Activated CD4-positive, alpha-beta memory T cell treated with anti-CD3 and anti-CD28 coated beads for 36 hours (primary cell): ENCODE measurements around the gene ADAT3. TPM values are rescaled to one million over a fixed set of nuclear protein-coding genes. Genes with fewer than 3 reads are reported as not detected.

Experiments used
- CTCF ChIA-PET: fragments of 350-600 bp; sonication (Branson Sonifier 250); formaldehyde crosslinking; loops from one replicate; lab custom pipeline; 2021; ENCODE audit warnings: antibody characterized with exemption, inconsistent platforms; lab: Charles Lee
- POLR2A ChIA-PET: fragments of 350-600 bp; sonication (Branson Sonifier 250); formaldehyde crosslinking; loops from one replicate; lab custom pipeline; 2021; ENCODE audit warnings: antibody characterized with exemption; lab: Charles Lee
- DNase-seq: peaks from one replicate; pipeline ENCODE4 v3.0.0-alpha.2; 2020
- H3K27ac Mint-ChIP-seq: one replicate; pipeline ENCODE4 v1.8.0; 2021; ENCODE audit warnings: mixed read lengths
- H3K27me3 Mint-ChIP-seq: one replicate; pipeline ENCODE4 v1.8.0; 2021; ENCODE audit warnings: mixed read lengths
- H3K36me3 Mint-ChIP-seq: one replicate; pipeline ENCODE4 v1.8.0; 2021; ENCODE audit warnings: mixed read lengths
- H3K4me1 Mint-ChIP-seq: one replicate; pipeline ENCODE4 v1.8.0; 2021; ENCODE audit warnings: low read depth, mixed read lengths
- H3K4me3 Mint-ChIP-seq: one replicate; pipeline ENCODE4 v1.8.0; 2021; ENCODE audit warnings: mild to moderate bottlenecking, mixed read lengths
- H3K9me3 Mint-ChIP-seq: one replicate; pipeline ENCODE4 v1.8.0; 2021; ENCODE audit warnings: mixed read lengths
- intact Hi-C: fragments of 100-400 bp; cut with micrococcal nuclease; formaldehyde crosslinking; loops from one replicate; pipeline ENCODE4 v1.15.1; 2023
- total RNA-seq, 2 experiments: library from RNA; stranded (reverse); gene quantifications; one replicate each; pipeline ENCODE4 v1.2.3, GENCODE V29; 2021

Gene ADAT3
- total RNA-seq, result 1 to 10 TPM; 5.7 to 5.8 TPM

GRCh38 chr19:1905110-1905862 lies at the start of gene ADAT3, which contains the start of gene SCAMP4:
TSS of gene ADAT3 (plus strand) at chr19:1905399. CDS start at chr19:1912048, 6,649 bp downstream.
TSS of gene SCAMP4 (plus strand) at chr19:1905399. CDS start at chr19:1915020, 9,621 bp downstream.
- Mint-ChIP-seq H3K36me3 (peaks cover 2% of the 10 kb centered on the region), H3K4me3 (peak within 1 kb of the TSS; percentile 87), H3K9me3 (no peaks in the 10 kb centered on the region), H3K27ac (peak within 1 kb of the TSS; percentile 86), H3K27me3 (no peaks in the 10 kb centered on the region), H3K4me1 (peaks cover 36% of the 10 kb centered on the region)
- ChIA-PET CTCF (interaction anchor here (0.6 to 1.4 kb wide), 9 partner anchors 8 to 1616 kb away, joined by 3 to 5 read pairs (median 3); no protein-coding TSS in a partner anchor), POLR2A (interaction anchor here (0.5 to 1.6 kb wide), 6 partner anchors 21 to 515 kb away, joined by 3 to 4 read pairs (median 3); partner anchors contain the start of gene ABHD17A)
- intact Hi-C loops, result loop anchor here (1.0 kb wide), 3 partner anchors 20 to 41 kb away; partner anchors contain the start of gene ABHD17A
- DNase-seq, result peak; percentile 99

GRCh38 chr19:1855828-1856255 lies 49.4 kb upstream of the ADAT3 start:
- Mint-ChIP-seq H3K9me3 (no peaks in the 10 kb centered on the region), H3K27ac (peak overlapping the region; percentile 91), H3K27me3 (no peaks in the 10 kb centered on the region), H3K4me3 (peak overlapping the region; percentile 80), H3K36me3 (peaks cover 4% of the 10 kb centered on the region), H3K4me1 (peaks cover 52% of the 10 kb centered on the region)
- intact Hi-C loops, result no loop called here
- peak; percentile 71 for DNase-seq
- POLR2A ChIA-PET, result interaction anchor here (0.6 to 1.7 kb wide), 2 partner anchors 47 to 263 kb away, joined by 3 read pairs; partner anchors contain the start of gene MBD3
- CTCF ChIA-PET, result interaction anchor here (1.5 to 3.3 kb wide), 4 partner anchors 9 to 30 kb away, joined by 6 to 14 read pairs (median 9); no protein-coding TSS in a partner anchor

GRCh38 chr19:1856345-1856697 lies 48.9 kb upstream of the ADAT3 start:
- CTCF ChIA-PET, result interaction anchor here (2.2 to 3.3 kb wide), 4 partner anchors 9 to 30 kb away, joined by 9 to 14 read pairs (median 11); no protein-coding TSS in a partner anchor
- intact Hi-C loops, result no loop called here
- peak; percentile 22 for DNase-seq
- Mint-ChIP-seq H3K4me3 (peak overlapping the region; percentile 80), H3K9me3 (no peaks in the 10 kb centered on the region), H3K27ac (peak overlapping the region; percentile 91), H3K27me3 (no peaks in the 10 kb centered on the region), H3K36me3 (peaks cover 4% of the 10 kb centered on the region), H3K4me1 (peaks cover 54% of the 10 kb centered on the region)
- POLR2A ChIA-PET, result interaction anchor here (0.6 to 1.7 kb wide), 3 partner anchors 28 to 264 kb away, joined by 3 read pairs; partner anchors contain the start of gene MBD3

GRCh38 chr19:1856698-1857603 lies 48.2 kb upstream of the ADAT3 start:
- POLR2A ChIA-PET, result interaction anchor here (1.3 to 2.1 kb wide), 3 partner anchors 19 to 46 kb away, joined by 3 to 8 read pairs (median 3); no protein-coding TSS in a partner anchor
- Mint-ChIP-seq H3K9me3 (no peaks in the 10 kb centered on the region), H3K4me1 (peaks cover 58% of the 10 kb centered on the region), H3K4me3 (peak overlapping the region; percentile 80), H3K27ac (peak overlapping the region; percentile 91), H3K27me3 (no peaks in the 10 kb centered on the region), H3K36me3 (peaks cover 4% of the 10 kb centered on the region)
- peak; percentile 79 for DNase-seq
- CTCF ChIA-PET, result interaction anchor here (1.4 to 3.3 kb wide), 4 partner anchors 18 to 41 kb away, joined by 5 to 13 read pairs (median 9); no protein-coding TSS in a partner anchor
- intact Hi-C loops, result no loop called here

GRCh38 chr19:1857648-1858326 lies 47.4 kb upstream of the ADAT3 start:
- peak overlapping the region; percentile 78 for H3K27ac Mint-ChIP-seq
- H3K9me3 Mint-ChIP-seq, result no peaks in the 10 kb centered on the region
- intact Hi-C loops, result no loop called here
- H3K4me3 Mint-ChIP-seq, result peak overlapping the region; percentile 67
- H3K4me1 Mint-ChIP-seq, result peaks cover 51% of the 10 kb centered on the region
- no peak for DNase-seq
- peaks cover 4% of the 10 kb centered on the region for H3K36me3 Mint-ChIP-seq
- no peaks in the 10 kb centered on the region for H3K27me3 Mint-ChIP-seq
- POLR2A ChIA-PET, result interaction anchor here (0.6 to 2.1 kb wide), 3 partner anchors 19 to 1175 kb away, joined by 3 to 8 read pairs (median 3); no protein-coding TSS in a partner anchor
- CTCF ChIA-PET, result interaction anchor here (1.4 to 3.3 kb wide), 4 partner anchors 8 to 40 kb away, joined by 5 to 13 read pairs (median 8); no protein-coding TSS in a partner anchor

- Mint-ChIP-seq H3K36me3 (no peaks in the 10 kb centered on the region), H3K27ac (peak overlapping the region; percentile 65), H3K4me3 (no peak overlapping the region), H3K9me3 (no peaks in the 10 kb centered on the region), H3K4me1 (peaks cover 45% of the 10 kb centered on the region), H3K27me3 (no peaks in the 10 kb centered on the region)
- no peak for DNase-seq
- ChIA-PET POLR2A (interaction anchor here (2.1 kb wide), 1 partner anchor 18 kb away, joined by 8 read pairs; no protein-coding TSS in a partner anchor), CTCF (interaction anchor here (1.7 to 3.3 kb wide), 3 partner anchors 9 to 32 kb away, joined by 6 to 13 read pairs (median 9); no protein-coding TSS in a partner anchor)
- intact Hi-C loops, result no loop called here
These were observed 46.7 kb upstream of the ADAT3 start for GRCh38 chr19:1858412-1859081.

- peaks cover 43% of the 10 kb centered on the region for H3K4me1 Mint-ChIP-seq
- H3K4me3 Mint-ChIP-seq, result peak overlapping the region; percentile 27
- H3K27me3 Mint-ChIP-seq, result no peaks in the 10 kb centered on the region
- no peaks in the 10 kb centered on the region for H3K36me3 Mint-ChIP-seq
- intact Hi-C loops, result no loop called here
- no peak for DNase-seq
- H3K27ac Mint-ChIP-seq, result peak overlapping the region; percentile 64
- CTCF ChIA-PET, result interaction anchor here (1.7 to 3.3 kb wide), 3 partner anchors 10 to 33 kb away, joined by 6 to 13 read pairs (median 9); no protein-coding TSS in a partner anchor
- no peaks in the 10 kb centered on the region for H3K9me3 Mint-ChIP-seq
- POLR2A ChIA-PET, result no interaction called here
These were observed 45.8 kb upstream of the ADAT3 start for GRCh38 chr19:1859331-1859781.

GRCh38 chr19:1860042-1860775 lies 45.0 kb upstream of the ADAT3 start:
- Mint-ChIP-seq H3K4me3 (no peak overlapping the region), H3K27me3 (no peaks in the 10 kb centered on the region), H3K27ac (peak overlapping the region; percentile 56), H3K9me3 (no peaks in the 10 kb centered on the region), H3K36me3 (no peaks in the 10 kb centered on the region), H3K4me1 (peaks cover 35% of the 10 kb centered on the region)
- intact Hi-C loops, result no loop called here
- ChIA-PET POLR2A (no interaction called here), CTCF (interaction anchor here (0.6 kb wide), 1 partner anchor 11 kb away, joined by 4 read pairs; no protein-coding TSS in a partner anchor)
- DNase-seq, result peak; percentile 76

GRCh38 chr19:1860821-1861598 lies 44.2 kb upstream of the ADAT3 start:
- POLR2A ChIA-PET, result no interaction called here
- Mint-ChIP-seq H3K9me3 (no peaks in the 10 kb centered on the region), H3K27ac (no peak overlapping the region), H3K27me3 (no peaks in the 10 kb centered on the region), H3K4me3 (peak overlapping the region; percentile 93), H3K4me1 (peaks cover 38% of the 10 kb centered on the region), H3K36me3 (no peaks in the 10 kb centered on the region)
- intact Hi-C loops, result no loop called here
- no peak for DNase-seq
- CTCF ChIA-PET, result no interaction called here
